ENCODE measurements around the gene TRIM3.

DNA sequence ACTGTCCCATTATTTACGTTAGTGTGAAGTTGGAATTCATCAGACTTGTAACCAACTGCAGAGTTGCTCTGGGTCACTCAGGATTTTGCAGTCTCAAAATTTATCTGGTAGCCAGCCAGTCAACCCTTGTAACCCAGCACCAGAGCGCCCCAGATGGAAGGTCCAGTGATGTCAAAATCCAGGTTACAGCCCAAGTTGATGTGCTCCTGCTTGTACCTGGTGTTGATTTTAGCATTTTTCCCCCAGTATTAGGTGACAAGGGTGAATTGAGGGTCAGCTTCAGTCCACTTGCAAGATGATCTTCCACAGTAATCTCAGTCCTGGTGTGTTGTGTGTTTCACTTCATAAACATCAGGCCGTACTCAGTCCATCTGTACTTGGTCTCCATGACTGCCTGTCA, 15.1 kb upstream of the TRIM3 start:
- TF ChIP-seq CTCF (IDR thresholded peaks at IDR 0.05) (no peak), POLR2A (IDR thresholded peaks at IDR 0.05) (no peak)
